GM12872 (cell line): Measurements from ENCODE around the gene COX10.

Source experiments
- CTCF ChIP-seq: IDR thresholded peaks from 3 replicates; pipeline ENCODE4 v1.5.1; 2011; ENCODE audit warnings: low read depth, mild to moderate bottlenecking, low read length, moderate library complexity; ENCODE audit not compliant: insufficient read depth

Gene COX10

GRCh38 chr17:14080847-14081251, 11.5 kb downstream of the COX10 start:
- TF ChIP-seq CTCF: no peak

GRCh38 chr17:14082848-14083247, 13.5 kb downstream of the COX10 start:
- TF ChIP-seq CTCF: no peak

- TF ChIP-seq CTCF: no peak
These were observed 15.7 kb downstream of the COX10 start for GRCh38 chr17:14084955-14085354.

- TF ChIP-seq CTCF: no peak
These were observed 16.9 kb downstream of the COX10 start for GRCh38 chr17:14086189-14086588.

GRCh38 chr17:14089179-14089578, 19.9 kb downstream of the COX10 start:
- no peak for TF ChIP-seq CTCF

GRCh38 chr17:14091367-14091766, 22.1 kb downstream of the COX10 start:
- no peak for TF ChIP-seq CTCF

- no peak for TF ChIP-seq CTCF
These were observed 23.5 kb downstream of the COX10 start for GRCh38 chr17:14092808-14093207.
